Islet of Langerhans (tissue), 1 donor: ENCODE measurements around the gene ASB4.

Experiments
- FAIRE-seq: peaks from one replicate; lab custom pipeline; 2011; peaks lifted over from hg19 to GRCh38; lab: Jason Lieb, UNC

The ASB4 gene

GRCh38 chr7:95553939-95554338 is 68.2 kb downstream of the ASB4 start:
- FAIRE-seq = no peak

- FAIRE-seq = no peak
Measured at GRCh38 chr7:95556777-95557176, 71.0 kb downstream of the ASB4 start.

GRCh38 chr7:95558864-95559263 is 73.1 kb downstream of the ASB4 start:
- FAIRE-seq = no peak

DNA sequence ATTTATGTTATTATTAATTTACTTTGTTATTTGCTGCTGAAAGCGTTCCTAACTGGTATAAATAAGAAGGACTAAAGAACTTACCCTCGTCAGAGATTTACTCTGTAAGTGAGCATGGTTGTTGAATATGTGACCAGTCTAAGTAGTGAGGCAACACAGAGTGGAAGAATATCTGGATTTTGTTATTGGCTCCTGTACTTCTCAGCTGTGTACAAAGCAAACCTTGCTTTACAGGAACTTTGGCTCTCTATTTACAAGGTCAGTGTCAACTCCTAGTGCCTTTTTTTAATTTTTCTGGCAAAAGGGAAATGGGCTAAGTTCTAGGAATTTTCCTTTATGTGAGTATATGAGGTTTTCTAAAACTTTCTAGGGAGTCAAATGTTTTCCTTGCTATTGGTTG is 74.9 kb downstream of the ASB4 start:
- no peak for FAIRE-seq

DNA sequence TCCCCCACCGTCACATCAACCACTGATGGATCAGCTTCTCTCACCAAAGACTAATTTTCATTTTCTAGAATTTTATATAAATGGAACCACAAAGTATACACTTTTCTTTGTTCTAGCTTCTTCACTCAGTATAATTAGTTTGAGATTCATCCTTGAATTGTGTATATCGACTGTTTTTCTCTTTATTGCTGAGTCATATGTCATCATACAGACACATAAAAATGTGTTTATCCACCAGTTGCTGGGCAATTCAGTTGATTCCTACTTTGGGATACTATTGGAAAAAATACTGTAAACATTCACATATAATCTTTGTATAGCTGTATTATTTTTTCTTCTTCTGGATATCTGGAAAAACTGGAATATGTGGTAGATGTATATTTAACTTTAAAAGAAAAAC is 84.0 kb downstream of the ASB4 start:
- no peak for FAIRE-seq

DNA sequence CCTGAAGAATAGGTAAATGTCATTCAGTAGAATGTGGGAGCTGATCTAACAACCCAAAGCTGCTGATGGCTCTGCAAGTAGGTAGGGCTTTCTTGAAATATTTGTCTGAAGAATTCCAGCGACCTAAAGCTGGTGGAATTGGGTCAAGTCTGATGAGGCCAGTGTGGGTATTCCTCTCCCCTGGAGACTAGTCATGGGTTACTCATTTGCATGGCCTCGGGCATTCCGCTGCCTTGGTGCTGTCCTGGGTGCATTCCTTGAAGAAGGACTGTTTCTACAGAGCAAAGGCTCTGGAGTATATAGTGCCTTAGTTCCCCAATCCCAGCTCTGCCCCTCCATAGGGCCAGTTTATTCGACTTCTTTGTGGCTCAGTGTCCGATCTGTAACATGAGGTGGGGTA is 91.4 kb downstream of the ASB4 start:
- FAIRE-seq = no peak

DNA sequence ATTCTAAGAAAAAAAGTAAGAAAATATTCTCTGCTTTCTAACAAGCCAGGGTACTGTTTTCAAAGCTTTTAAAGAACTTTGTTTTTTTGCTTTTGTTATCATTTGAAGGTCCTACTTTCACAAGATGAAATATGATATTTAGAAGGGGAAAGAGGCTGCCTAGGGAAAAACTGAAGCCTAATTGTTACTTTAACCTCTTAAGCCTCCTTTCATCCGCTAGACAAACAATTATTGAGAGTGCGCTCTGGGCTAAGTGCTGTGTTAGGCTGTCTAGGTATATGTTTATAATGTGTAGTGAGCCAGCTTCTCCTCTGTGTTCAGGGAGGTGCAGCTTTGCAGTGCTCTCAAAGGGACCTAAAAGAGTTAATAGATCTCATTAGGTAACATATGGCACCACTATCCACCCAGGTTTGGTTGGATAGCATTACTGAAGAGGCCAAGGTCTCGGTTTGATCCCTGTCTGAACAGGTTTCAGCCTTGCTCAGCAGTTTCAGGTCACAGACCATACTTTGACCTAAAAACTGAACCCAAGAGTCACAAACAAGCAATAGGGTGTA is 92.6 kb downstream of the ASB4 start:
- FAIRE-seq = peak; percentile 94

DNA sequence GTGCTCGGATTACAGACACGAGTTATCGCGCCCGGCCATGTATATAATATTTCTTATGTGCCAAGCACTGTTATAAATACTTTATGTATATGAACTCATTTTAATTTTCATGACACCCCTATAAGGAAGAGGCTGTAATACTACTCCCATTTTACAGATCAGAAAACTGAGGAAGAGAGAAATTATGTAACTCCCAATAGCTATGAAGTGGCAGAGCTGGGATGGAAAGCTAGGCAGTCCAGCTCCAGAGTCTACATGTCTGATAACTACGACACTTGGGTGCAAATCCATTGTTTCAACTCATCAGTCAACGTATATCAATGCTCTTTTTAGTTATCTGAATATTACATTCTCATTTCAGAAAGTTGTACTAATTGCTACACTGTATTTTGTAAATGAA is 93.6 kb downstream of the ASB4 start:
- no peak for FAIRE-seq

DNA sequence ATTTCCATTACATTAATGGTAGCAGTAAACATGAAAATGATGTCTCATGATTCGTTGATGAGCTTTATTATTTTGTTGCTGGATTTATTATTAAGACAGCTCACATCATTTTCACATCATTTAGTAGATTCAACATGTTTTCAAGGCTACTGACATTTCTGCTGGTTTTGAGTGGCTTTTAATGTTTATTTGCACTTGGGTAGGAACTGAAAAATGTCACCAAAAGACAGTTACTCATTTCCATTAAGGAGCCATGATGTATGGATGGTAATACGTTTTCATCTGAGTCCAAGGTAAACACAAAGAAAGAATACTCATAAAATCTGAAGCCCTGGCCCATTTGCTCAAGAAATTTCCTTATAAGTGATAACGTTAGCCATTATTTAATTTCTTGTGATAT is 95.7 kb downstream of the ASB4 start:
- peak; percentile 98 for FAIRE-seq

GRCh38 chr7:95582578-95583293 is 97.0 kb downstream of the ASB4 start:
- no peak for FAIRE-seq

DNA sequence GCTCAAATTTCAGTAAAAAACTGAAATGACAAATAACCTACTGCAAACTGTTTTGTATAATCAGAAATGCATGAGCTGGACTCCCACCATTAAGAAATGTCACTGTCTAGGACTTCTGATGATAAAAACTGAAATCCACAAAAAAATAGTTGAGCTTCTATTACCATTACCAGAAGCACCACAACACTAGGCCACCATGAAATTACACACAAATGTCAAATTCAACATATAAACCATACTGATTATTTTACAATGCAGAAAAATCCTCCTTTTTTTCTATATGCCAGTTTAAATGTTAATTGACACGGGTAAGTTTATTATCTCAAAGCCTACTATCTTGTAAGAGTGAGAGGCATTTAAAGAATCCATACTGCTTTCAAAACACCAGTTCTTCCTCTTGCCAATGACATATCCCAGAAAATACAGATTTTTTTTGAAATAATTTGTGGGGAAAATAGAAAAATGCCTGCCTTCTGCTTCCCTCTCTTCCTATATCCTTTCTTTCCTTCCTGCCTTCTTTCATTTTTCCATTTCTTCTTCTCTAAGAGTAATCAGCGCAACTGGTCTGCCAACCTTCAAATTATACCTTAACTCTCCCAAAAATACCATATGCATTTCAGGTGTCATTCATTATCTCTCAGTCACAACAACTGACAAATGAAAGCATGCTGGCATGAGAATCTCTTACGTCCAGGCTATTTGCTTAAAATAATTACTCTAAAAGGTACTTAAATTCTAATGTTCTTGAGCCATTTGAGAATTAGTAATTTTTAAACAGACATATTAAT is 98.3 kb downstream of the ASB4 start:
- FAIRE-seq = no peak

DNA sequence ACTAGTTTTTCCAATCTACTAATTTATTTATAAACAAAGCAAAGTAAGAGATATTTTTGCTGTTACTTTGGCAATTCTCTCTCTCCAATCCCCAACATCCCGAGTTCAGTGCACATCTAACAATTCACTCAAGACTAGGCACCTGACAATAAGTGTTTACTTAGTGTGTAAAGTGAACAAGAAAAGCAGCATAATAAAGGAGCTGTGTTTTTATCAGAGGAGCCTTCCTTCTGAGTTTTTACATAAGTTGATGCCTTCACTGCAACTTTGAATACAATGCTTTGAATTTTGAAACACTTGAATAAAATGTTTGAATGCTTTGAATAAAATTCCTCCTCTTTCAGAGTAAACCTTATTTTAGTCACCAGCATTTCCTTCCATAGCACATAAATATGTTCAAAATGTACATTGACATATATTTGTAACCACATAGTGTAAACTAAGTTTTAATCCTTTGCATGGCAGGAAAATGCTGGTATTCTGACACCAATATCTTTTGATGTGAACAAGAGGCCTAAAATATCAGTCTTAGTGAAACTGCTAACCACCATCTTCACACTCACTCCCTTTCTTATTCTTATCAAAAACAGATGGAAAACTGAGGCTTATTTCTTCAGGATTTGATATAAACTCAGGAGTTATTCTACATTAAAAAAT is 99.2 kb downstream of the ASB4 start:
- FAIRE-seq = no peak

DNA sequence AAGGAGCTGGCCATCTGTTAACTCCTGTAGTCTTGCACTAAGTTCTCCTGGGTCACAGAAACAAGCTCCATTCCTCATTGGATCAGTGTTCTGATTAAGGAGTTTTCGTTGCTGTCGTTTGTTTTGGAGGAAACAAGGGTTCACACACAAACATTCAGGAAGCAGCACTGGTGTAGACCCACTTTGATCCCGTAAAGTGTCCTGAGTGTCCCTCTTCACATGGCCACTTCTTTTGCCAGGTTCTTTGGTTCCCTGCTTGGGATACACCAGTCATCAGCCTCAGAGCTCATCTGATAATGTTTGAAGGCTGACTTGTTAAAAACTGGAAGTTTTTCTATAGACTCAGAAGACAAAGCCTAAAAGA is 99.7 kb downstream of the ASB4 start:
- FAIRE-seq = no peak

DNA sequence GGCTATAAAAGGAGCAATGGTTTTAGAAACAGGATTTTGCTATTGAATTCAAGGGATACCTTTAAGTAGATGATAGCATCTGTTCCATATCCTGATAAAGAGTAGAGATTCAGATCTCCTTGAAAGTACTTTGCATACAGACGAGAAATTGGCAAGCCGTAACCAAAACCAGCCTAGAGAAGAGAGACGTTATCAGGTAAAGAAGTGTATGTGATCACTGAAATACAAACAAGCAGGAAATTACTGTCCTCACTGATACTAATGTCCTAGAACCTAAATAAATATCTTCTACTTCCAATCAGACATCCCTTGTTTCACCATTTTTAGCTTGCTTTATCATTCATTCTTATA is 101.2 kb downstream of the ASB4 start:
- no peak for FAIRE-seq

DNA sequence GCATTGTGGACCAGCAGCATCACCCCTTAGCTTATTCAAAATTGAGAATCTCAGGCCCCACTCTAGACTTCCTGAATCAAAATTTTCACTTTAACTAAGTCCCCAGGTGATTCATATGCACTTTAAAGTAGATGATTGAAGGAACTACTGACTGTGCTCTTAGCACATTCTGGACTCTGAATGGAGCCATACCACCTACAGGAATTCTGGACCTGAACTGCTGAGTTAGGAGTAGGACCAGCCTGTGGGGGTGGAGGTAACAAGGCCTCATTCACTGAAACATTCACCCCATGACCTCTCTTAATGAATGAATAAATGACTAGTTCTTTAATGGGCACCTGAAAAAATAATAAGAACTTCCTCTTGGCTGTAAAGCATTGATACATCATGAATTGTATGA is 103.3 kb downstream of the ASB4 start:
- peak; percentile 81 for FAIRE-seq

DNA sequence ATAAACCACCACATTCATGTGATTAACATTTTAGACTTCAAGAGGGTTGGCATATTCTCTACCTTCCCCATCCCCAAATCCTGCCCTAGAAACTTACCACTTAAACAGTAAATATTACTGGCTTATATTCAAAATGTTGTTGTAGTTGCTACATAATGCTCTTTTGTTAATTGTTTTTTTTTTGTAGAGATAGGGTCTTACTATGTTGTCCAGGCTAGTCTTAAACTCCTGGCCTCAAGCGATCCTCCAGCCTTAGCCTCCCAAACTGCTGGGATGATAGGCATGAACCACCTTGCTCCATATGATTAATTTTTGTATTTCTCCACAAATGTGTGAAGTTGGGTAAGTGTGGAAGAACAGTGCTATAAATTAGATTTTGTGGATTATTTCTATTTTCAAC is 104.0 kb downstream of the ASB4 start:
- no peak for FAIRE-seq
